T-cell (primary cell): ENCODE results near the gene PSTPIP2. TPM values are rescaled to one million over a fixed set of nuclear protein-coding genes. Genes with fewer than 3 reads are reported as not detected.

Experiments
- ATAC-seq, 4 experiments: fragments of 200-7000 bp in 3 of 4; fragments of 150-1000 bp in 1 of 4; cut with Tn5 transposase; replicated peaks in 1 of 4; 1 replicate in 3 of 4; 2 replicates in 1 of 4; pipeline ENCODE4 v1.10.0; 2021; ENCODE audit warnings: moderate library complexity in 3 of 4, mild to moderate bottlenecking in 2 of 4, moderate number of reproducible peaks in 1 of 4
- CTCF ChIA-PET, 2 donors: fragments of 300-600 bp; sonication (Branson Sonifier 250); formaldehyde crosslinking; loops; one replicate each; lab custom pipeline; 2022; ENCODE audit warnings: antibody characterized with exemption in 2 of 2; lab: Charles Lee
- POLR2A ChIA-PET, 2 donors: fragments of 300-600 bp; sonication (Branson Sonifier 250); formaldehyde crosslinking; loops; one replicate each; lab custom pipeline; 2022; ENCODE audit warnings: antibody characterized with exemption in 2 of 2; lab: Charles Lee
- DNase-seq, 35 experiments: peaks; one replicate each; pipeline versions ENCODE4 v3.0.0 to v3.0.0-alpha.2; 2013 to 2023
- H3K27ac ChIP-seq: one replicate; pipeline ENCODE4 v1.5.1; 2013; ENCODE audit warnings: low read length
- H3K27me3 ChIP-seq, 2 experiments: replicated peaks in 1 of 2; 1 replicate in 1 of 2; 2 replicates in 1 of 2; pipeline versions ENCODE4 v1.6.1 to v1.7.0; 2013; ENCODE audit warnings: low read length in 1 of 2, mixed read lengths in 1 of 2; ENCODE audit not compliant: control insufficient read depth in 2 of 2, insufficient read depth in 2 of 2; ENCODE audit errors: extremely low read depth in 1 of 2
- H3K36me3 ChIP-seq, 2 donors: 1 replicate in 1 of 2; 2 replicates in 1 of 2; pipeline versions ENCODE4 v1.6.1 to v1.7.0; 2013; ENCODE audit warnings: low read length in 1 of 2; ENCODE audit not compliant: control insufficient read depth in 2 of 2, insufficient read depth in 1 of 2; ENCODE audit errors: extremely low read depth in 1 of 2
- H3K4me1 ChIP-seq, 2 experiments: 1 replicate in 1 of 2; 2 replicates in 1 of 2; pipeline versions ENCODE4 v1.6.1 to v1.7.0; 2013; ENCODE audit warnings: low read length in 2 of 2, mixed read lengths in 1 of 2; ENCODE audit not compliant: insufficient read depth in 2 of 2, control insufficient read depth in 1 of 2; ENCODE audit errors: extremely low read depth in 1 of 2
- H3K4me3 ChIP-seq, 2 donors: 1 replicate in 1 of 2; 2 replicates in 1 of 2; pipeline versions ENCODE4 v1.5.1 to v1.7.0; 2013; ENCODE audit warnings: mild to moderate bottlenecking in 2 of 2, low read length in 1 of 2, moderate library complexity in 1 of 2; ENCODE audit not compliant: control insufficient read depth in 1 of 2; ENCODE audit errors: extremely low read depth in 1 of 2
- H3K9me3 ChIP-seq: 2 replicates; pipeline ENCODE4 v1.7.0; 2013
- H3K27ac Mint-ChIP-seq, 2 donors: one replicate each; pipeline ENCODE4 v1.8.0; 2020 to 2021; ENCODE audit warnings: mild to moderate bottlenecking in 2 of 2, mixed read lengths in 2 of 2
- H3K27me3 Mint-ChIP-seq, 2 donors: one replicate each; pipeline ENCODE4 v1.8.0; 2021 to 2022; ENCODE audit warnings: mixed read lengths in 2 of 2
- H3K36me3 Mint-ChIP-seq: one replicate; pipeline ENCODE4 v1.8.0; 2021; ENCODE audit warnings: mixed read lengths
- H3K4me1 Mint-ChIP-seq, 3 donors: one replicate each; pipeline ENCODE4 v1.8.0; 2020 to 2022; ENCODE audit warnings: mixed read lengths in 3 of 3, mild to moderate bottlenecking in 1 of 3
- H3K4me3 Mint-ChIP-seq, 3 donors: one replicate each; pipeline ENCODE4 v1.8.0; 2020 to 2022; ENCODE audit warnings: mild to moderate bottlenecking in 3 of 3, mixed read lengths in 3 of 3, moderate library complexity in 3 of 3
- H3K9me3 Mint-ChIP-seq, 3 donors: one replicate each; pipeline ENCODE4 v1.8.0; 2020 to 2022; ENCODE audit warnings: mixed read lengths in 3 of 3
- WGBS: methylation state at CpG from one replicate; pipeline ENCODE4 v1.1.5; 2013; ENCODE audit warnings: missing lambda C conversion rate; ENCODE audit not compliant: insufficient coverage; 5-methylcytosine and 5-hydroxymethylcytosine counted together
- total RNA-seq, 35 experiments: library from RNA in 6 of 35; stranded (reverse) in 6 of 35; fragments of 120-200 nt in 1 of 35; gene quantifications; one replicate each; pipeline versions ENCODE4 v1.2.1 to v1.2.4 and lab custom pipeline; 2013 to 2026

PSTPIP2 gene
- total RNA-seq, 5 donors from 2014 or later (not counting 1 experiment from before 2014, with no cell fraction given): 7.7 to 16.0 (median 11.4) TPM

DNA sequence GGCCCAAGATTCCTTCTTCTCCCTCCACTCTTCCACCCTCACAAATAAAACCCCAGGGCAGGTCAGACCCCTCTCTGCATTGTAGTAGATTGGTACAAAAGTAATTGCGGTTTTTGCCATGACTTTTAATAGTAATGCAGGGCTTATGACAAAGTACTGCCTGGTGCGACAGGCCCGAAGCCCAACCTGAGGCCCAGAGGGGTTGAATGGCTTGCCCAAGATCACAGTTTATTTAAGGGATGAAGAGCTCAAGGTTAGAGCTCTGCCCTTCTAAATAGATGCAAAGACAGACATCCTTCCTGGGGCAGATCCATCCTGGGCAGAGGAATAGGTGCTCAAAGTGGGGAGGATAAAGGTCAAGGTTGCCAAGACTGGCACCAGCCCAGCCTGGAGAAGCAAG lies 899 bp upstream of the PSTPIP2 start:
- no peak overlapping the region for H3K27ac ChIP-seq
- DNase-seq (no peak), ATAC-seq (no peak)
- H3K9me3 Mint-ChIP-seq: no peaks in the 10 kb centered on the region
- H3K4me1 Mint-ChIP-seq: peaks cover 41 to 47% (median 44%) of the 10 kb centered on the region in 3 donors
- POLR2A ChIA-PET: interaction anchor here (0.9 to 1.0 kb wide), 3 partner anchors 25 to 145 kb away, joined by 3 read pairs; no protein-coding TSS in a partner anchor
- no peaks in the 10 kb centered on the region for H3K9me3 ChIP-seq
- peak overlapping the region; percentile 83 to 87 (median 84) for H3K4me3 Mint-ChIP-seq
- no peaks in the 10 kb centered on the region for H3K36me3 Mint-ChIP-seq
- H3K36me3 ChIP-seq: no peaks in the 10 kb centered on the region
- CTCF ChIA-PET: interaction anchor here (0.5 to 2.1 kb wide), 22 partner anchors 11 to 452 kb away, joined by 3 to 32 read pairs (median 4); partner anchors contain the start of genes ATP5F1A (in 1 of the 2) and HAUS1 (in 1 of the 2)
- 100% methylated on average over 1 of the region's 3 CpGs for WGBS
- peak overlapping the region in 1 of 2 donors; percentile 11 for H3K27ac Mint-ChIP-seq
- H3K4me1 ChIP-seq: peaks cover 5 to 41% of the 10 kb centered on the region in 2 experiments
- no peak overlapping the region for H3K4me3 ChIP-seq
- peaks cover 0 to 12% of the 10 kb centered on the region in 2 experiments for H3K27me3 ChIP-seq
- H3K27me3 Mint-ChIP-seq: no peaks in the 10 kb centered on the region

DNA sequence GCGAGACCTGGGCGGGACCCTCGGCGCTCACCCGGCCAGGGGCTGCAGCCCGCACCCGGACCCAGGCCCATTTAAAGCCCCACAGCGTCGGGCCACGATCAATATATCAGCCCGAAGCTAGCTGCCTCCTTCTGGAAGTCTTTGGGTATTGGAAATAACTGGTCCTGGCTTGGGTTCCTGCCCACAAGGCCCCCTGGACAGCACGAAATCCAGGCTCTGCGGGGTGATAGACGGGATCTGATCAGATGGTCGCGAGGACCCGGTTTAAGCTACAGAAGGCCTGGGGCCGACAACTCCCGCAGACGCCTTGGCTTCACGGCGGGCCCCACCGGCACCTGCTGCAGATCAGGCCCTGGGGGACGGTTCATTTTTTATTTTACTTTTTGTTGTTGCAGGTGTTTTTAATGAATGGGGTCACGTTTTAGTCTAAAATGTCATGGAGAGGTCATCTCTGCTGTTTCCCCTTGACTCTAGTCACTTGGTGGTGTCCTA lies 362 bp upstream of the PSTPIP2 start:
- Histone ChIP-seq H3K27me3 (peaks cover 0 to 12% of the 10 kb centered on the region in 2 experiments), H3K4me3 (peak overlapping the region; percentile 79 to 80), H3K36me3 (no peaks in the 10 kb centered on the region), H3K4me1 (peaks cover 5 to 41% of the 10 kb centered on the region in 2 experiments), H3K27ac (no peak overlapping the region), H3K9me3 (no peaks in the 10 kb centered on the region)
- H3K27ac Mint-ChIP-seq: peak overlapping the region; percentile 15 to 39
- H3K27me3 Mint-ChIP-seq: no peaks in the 10 kb centered on the region
- no peaks in the 10 kb centered on the region for H3K36me3 Mint-ChIP-seq
- peak overlapping the region; percentile 83 to 87 (median 84) for H3K4me3 Mint-ChIP-seq
- 23% methylated on average over 17 of the region's 25 CpGs for WGBS
- no peak for ATAC-seq
- H3K9me3 Mint-ChIP-seq: peaks cover 0 to 2% (median 0%) of the 10 kb centered on the region in 3 donors
- POLR2A ChIA-PET: no interaction called here
- no peak for DNase-seq
- peaks cover 43 to 47% (median 46%) of the 10 kb centered on the region in 3 donors for H3K4me1 Mint-ChIP-seq
- CTCF ChIA-PET: interaction anchor here (0.6 to 2.1 kb wide), 9 partner anchors 25 to 451 kb away, joined by 3 to 32 read pairs (median 7); partner anchors contain the start of genes ATP5F1A (in 1 of the 2) and HAUS1 (in 1 of the 2)

DNA sequence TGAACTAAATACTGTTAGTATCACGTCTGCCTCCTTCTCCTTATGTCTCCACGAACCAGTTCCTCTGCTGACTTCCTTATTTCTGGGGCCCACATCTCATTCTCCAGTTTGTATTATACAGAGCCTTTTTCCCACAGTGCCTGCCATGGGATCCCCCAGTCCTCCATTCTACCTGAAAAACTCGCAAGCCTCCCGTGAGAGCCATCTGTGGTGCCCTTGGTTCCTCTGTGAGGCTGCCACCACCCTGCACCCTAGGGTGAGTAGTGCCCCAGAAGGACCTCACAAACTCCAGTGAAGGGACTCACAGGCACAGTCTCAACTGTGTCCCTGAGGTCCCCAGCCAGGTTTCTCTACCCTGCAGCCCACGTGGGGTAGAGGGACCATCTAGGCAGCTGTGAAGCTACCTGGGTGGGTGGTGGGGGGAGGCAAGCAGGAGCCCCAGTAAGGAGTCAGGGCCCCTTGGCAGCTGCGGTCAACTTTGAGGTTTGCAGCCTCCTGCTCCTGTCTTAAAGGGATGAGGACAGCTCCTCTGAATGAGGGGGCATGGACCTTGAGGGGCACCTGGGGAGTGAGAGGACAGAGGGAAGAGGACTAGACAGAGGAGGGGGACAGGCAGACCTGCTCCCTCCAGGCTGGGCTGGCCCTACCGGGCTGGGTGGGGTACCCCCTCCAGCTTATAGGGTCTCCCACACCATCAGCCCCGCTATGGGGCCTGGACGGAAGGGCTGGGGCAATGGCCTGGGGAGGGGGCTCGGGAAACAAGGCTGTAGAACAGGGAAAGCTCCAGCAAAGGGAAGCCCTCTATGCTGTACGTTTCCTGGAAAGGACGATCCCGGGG lies 1.0 kb downstream of the PSTPIP2 start:
- Mint-ChIP-seq H3K4me1 (peaks cover 45 to 47% (median 46%) of the 10 kb centered on the region in 3 donors), H3K9me3 (peaks cover 0 to 2% (median 0%) of the 10 kb centered on the region in 3 donors), H3K27me3 (no peaks in the 10 kb centered on the region), H3K4me3 (peak overlapping the region; percentile 75 to 84 (median 75)), H3K36me3 (no peaks in the 10 kb centered on the region), H3K27ac (peak overlapping the region; percentile 68 to 77)
- WGBS: 36% methylated on average over 12 of the region's 13 CpGs
- peak in 3 of 4 experiments; percentile 1 to 23 (median 4) for ATAC-seq
- H3K27ac ChIP-seq: no peak overlapping the region
- H3K27me3 ChIP-seq: peaks cover 0 to 12% of the 10 kb centered on the region in 2 experiments
- peaks cover 5 to 41% of the 10 kb centered on the region in 2 experiments for H3K4me1 ChIP-seq
- POLR2A ChIA-PET: interaction anchor here in 1 of 2 donors (0.6 kb wide), 1 partner anchor 31 kb away, joined by 5 read pairs; no protein-coding TSS in a partner anchor
- CTCF ChIA-PET: interaction anchor here in 1 of 2 donors (0.6 to 0.7 kb wide), 3 partner anchors 13 to 596 kb away, joined by 3 to 7 read pairs (median 3); no protein-coding TSS in a partner anchor
- peak overlapping the region; percentile 79 to 80 for H3K4me3 ChIP-seq
- no peaks in the 10 kb centered on the region for H3K9me3 ChIP-seq
- peak in 5 of 35 experiments; percentile 3 to 11 (median 5) for DNase-seq
- no peaks in the 10 kb centered on the region for H3K36me3 ChIP-seq

DNA sequence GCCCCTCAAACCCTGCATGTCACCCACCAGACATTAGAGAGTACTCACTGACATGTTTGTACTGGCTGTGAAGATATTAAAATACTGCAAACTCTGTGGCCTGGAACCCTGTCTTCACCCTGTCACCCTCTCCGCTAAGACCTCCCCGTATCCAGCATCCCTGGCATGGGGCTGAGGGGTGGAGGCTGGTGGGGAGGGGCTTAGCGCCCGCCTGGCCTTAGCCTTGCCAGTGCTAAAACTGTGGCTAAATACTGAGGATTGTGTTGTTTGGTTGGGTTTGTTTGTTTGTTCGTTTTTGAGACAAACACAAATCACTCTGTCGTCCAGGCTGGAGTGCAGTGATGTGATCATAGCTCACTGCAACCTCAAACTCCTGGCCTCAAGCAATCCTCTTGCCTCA lies 1.8 kb downstream of the PSTPIP2 start:
- ATAC-seq (no peak), DNase-seq (no peak)
- no peaks in the 10 kb centered on the region for H3K36me3 Mint-ChIP-seq
- ChIA-PET CTCF (no interaction called here), POLR2A (no interaction called here)
- Histone ChIP-seq H3K27me3 (peaks cover 0 to 12% of the 10 kb centered on the region in 2 experiments), H3K27ac (no peak overlapping the region), H3K4me3 (no peak overlapping the region), H3K4me1 (peaks cover 5 to 41% of the 10 kb centered on the region in 2 experiments), H3K9me3 (no peaks in the 10 kb centered on the region), H3K36me3 (no peaks in the 10 kb centered on the region)
- WGBS: 100% methylated on average over 3 of the region's 6 CpGs
- H3K27ac Mint-ChIP-seq: peak overlapping the region in 1 of 2 donors; percentile 77
- peak overlapping the region; percentile 75 to 84 (median 75) for H3K4me3 Mint-ChIP-seq
- peaks cover 45 to 47% (median 46%) of the 10 kb centered on the region in 3 donors for H3K4me1 Mint-ChIP-seq
- H3K27me3 Mint-ChIP-seq: no peaks in the 10 kb centered on the region
- peaks cover 0 to 2% (median 0%) of the 10 kb centered on the region in 3 donors for H3K9me3 Mint-ChIP-seq

DNA sequence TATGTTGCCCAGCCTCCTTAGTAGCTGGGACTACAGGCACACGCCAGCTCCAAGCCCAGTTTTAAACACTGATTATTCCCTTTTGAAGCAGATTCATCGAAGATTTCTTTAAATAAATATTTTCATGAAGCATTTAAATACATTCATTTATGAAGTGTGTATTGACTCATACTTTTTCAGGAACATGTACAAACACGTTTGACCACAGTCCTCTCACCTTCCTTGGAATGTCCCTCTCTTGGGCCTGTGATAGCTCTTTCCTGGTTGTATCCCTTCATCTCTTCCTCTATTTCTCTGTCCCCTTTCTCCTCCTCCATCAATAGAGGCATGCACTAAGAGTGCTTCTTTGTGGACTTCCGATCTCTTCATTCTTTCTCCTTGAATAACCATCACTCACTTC lies 2.5 kb downstream of the PSTPIP2 start:
- WGBS: 100% methylated on average over 1 of the region's 4 CpGs
- Mint-ChIP-seq H3K4me3 (peak overlapping the region in 1 of 3 donors; percentile 84), H3K9me3 (peaks cover 0 to 2% (median 0%) of the 10 kb centered on the region in 3 donors), H3K4me1 (peaks cover 47 to 48% (median 47%) of the 10 kb centered on the region in 3 donors), H3K36me3 (no peaks in the 10 kb centered on the region), H3K27ac (peak overlapping the region; percentile 33 to 71), H3K27me3 (no peaks in the 10 kb centered on the region)
- no peak overlapping the region for H3K27ac ChIP-seq
- ChIA-PET POLR2A (interaction anchor here in 1 of 2 donors (0.6 kb wide), 1 partner anchor 733 kb away, joined by 6 read pairs; no protein-coding TSS in a partner anchor), CTCF (interaction anchor here in 1 of 2 donors (1.1 kb wide), 1 partner anchor 107 kb away, joined by 4 read pairs; no protein-coding TSS in a partner anchor)
- ATAC-seq (no peak), DNase-seq (no peak)
- peaks cover 0 to 12% of the 10 kb centered on the region in 2 experiments for H3K27me3 ChIP-seq
- H3K36me3 ChIP-seq: no peaks in the 10 kb centered on the region
- no peaks in the 10 kb centered on the region for H3K9me3 ChIP-seq
- no peak overlapping the region for H3K4me3 ChIP-seq
- peaks cover 5 to 41% of the 10 kb centered on the region in 2 experiments for H3K4me1 ChIP-seq
